ENCODE data around the gene FSTL3.

GRCh38 chr19:643736-644135 lies 32.5 kb upstream of the FSTL3 start:
- TF ChIP-seq MEF2A (IDR thresholded peaks at IDR 0.05; ENCODE audit: borderline replicate concordance, low read depth) (no peak), CTCF (IDR thresholded peaks at IDR 0.05) (no peak), GATA2 (CRISPR knock-in tag; IDR thresholded peaks at IDR 0.05) (no peak), YY1 (IDR thresholded peaks at IDR 0.05; ENCODE audit: low read depth) (no peak), POLR2AphosphoS5 (IDR thresholded peaks at IDR 0.05; ENCODE audit: low read depth, low read length) (no peak), FOSL2 (IDR thresholded peaks at IDR 0.05; ENCODE audit: borderline replicate concordance, low read depth) (no peak), NRF1 (IDR thresholded peaks at IDR 0.05; ENCODE audit: low read depth, low read length) (no peak), RAD21 (IDR thresholded peaks at IDR 0.05; ENCODE audit: low read length) (no peak)
